ENCODE results near the gene COA8.
"Not testable (repeated sequence)": the region's sequence is repeated elsewhere in the genome, so short reads cannot be mapped to it uniquely, and the experiment has no call there.

Gene COA8

DNA sequence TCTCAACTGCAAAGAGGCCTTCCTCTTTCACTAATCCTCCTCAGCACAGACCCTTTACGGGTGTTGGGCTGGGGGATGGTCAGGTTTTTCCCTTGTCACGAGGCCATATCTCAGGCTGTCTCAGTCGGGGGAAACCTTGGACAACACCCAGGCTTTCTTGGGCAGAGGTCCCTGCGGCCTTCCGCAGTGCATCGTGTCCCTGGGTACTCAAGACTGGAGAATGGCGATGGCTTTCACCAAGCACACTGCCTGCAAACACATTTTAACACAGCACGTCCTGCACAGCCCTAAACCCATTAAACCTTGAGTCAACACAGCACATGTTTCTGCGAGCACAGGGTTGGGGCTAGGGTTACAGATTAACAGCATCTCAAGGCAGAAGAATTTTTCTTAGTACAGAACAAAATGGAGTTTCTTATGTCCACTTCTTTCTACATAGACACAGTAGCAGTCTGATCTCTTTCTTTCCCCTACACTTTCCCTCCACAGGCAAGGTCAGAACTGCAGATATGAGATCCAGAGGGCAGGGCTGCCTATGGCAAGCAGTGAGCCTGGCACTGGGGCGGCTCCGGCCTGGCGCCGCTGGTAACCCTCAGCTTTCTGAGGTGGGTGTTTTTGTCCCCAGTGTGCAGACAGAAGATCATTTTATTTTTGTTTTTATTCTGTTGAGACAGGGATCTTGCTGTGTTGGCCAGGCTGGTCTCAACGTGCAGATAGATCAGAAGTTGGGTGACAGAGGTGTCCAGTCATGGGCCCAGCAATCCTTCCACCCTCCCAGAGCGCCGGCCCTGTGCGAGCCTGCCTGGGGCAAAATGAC is 37.1 kb upstream of the COA8 start:
- in situ Hi-C loops (cut with MboI; ENCODE audit: low sequenced_read_pairs): not testable (repeated sequence)

DNA sequence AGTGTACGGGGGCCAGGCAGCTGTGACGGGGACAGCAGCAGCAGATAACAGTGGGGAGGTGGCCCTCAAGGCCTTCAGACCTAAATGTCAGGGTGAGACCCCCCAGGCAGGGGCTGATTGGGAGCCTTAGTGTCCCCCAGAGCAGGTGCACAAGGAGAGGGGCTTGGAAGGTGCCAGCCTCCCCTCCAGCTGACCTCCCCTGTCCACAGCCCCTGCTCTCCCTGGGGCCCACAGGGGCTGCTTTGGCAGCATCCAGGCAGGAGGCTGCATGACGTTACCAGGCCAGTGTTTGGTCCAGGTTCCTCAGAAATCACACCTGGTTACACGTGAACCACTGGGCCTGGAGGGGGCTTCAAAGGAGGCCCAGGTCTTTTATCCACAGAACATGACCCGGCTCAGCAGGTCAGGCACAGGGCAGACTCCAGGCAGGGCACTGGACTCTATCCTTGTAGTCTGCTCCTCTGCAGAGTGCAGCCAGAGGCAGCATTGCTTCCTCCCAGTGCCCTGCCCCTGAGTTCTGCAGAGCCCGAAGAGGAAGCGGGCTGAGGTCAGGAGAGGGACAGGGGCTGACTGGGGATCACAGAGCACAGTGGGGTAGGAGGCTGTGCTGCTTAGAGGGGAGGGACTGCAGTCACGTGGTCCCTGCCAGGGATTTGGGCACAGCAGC is 36.4 kb upstream of the COA8 start:
- in situ Hi-C loops (cut with MboI; ENCODE audit: low sequenced_read_pairs): no loop called here

DNA sequence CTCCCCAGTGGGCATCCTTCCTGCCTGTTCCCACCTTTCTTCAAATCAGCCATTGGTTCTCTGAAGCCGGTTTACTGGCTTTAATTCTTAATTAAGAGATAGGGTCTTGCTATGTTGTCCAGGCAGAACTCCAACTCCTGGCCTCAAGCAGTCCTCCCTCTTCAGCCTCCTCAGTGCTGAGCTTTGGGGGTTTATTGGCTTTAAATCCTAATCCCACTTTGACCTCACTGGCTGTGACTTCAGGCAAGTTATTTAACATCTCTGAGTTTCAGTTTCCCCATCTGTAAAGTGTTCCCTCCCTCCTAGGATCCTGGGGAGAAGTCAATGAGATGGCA is 35.9 kb upstream of the COA8 start:
- in situ Hi-C loops (cut with MboI; ENCODE audit: low sequenced_read_pairs): no loop called here

DNA sequence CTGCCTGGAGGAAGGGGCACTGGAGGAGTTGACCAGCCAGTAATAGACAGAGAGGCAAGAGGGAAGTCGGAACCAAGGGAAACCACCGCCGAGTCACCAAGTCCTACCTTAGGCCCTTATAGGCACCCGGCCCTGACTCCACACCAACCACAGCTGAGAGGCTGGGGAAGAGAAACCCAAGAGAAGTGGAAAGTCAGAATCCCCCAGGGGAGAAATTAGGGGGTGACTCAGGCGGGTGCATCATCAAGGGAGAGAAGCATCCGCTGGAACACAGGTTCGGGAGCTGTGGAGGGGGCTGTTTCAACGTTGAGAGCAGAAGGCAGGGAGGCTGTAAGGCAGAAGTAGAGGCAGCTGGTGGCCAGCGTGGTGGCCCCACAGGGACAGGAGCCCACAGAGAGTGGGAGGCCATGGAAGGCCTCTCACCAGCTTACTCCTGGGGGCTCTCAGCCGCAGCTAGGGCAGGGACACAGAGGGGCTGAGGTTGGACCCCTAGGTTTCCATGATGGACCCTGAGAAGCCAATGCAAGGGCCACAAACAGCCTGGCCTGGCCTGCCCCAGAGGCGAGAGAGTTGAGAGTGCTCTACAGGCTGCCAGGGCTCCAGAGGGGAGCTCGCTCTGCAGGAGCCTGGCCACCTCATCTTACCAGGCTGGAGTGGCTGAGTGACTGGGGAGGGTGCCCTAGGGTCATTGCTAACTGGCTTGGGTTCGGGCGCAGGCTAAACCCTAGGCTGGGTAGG is 35.2 kb upstream of the COA8 start:
- in situ Hi-C loops (cut with MboI; ENCODE audit: low sequenced_read_pairs): no loop called here

DNA sequence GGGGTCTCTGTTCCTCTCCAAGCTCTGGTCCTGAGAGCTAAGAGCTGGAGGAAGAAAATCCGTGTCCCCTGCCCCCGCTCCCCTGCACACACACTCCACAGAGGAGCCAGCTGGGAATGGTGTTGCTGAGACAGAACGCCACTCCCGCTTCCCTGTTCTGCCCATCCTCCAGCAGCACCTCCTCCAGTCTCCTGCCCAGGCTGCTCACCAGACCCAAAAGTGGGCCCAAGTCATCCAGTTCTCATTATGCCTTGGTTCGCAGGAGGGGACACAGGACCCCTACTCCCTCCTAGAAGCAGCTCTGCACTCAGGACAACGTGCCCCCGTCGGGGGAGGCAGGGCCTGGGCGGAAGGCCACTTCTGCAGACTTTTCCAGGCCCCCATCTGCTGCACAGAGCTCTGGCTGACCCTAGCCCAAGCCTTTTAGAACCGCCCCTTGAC is 34.6 kb upstream of the COA8 start:
- in situ Hi-C loops (cut with MboI; ENCODE audit: low sequenced_read_pairs): no loop called here

DNA sequence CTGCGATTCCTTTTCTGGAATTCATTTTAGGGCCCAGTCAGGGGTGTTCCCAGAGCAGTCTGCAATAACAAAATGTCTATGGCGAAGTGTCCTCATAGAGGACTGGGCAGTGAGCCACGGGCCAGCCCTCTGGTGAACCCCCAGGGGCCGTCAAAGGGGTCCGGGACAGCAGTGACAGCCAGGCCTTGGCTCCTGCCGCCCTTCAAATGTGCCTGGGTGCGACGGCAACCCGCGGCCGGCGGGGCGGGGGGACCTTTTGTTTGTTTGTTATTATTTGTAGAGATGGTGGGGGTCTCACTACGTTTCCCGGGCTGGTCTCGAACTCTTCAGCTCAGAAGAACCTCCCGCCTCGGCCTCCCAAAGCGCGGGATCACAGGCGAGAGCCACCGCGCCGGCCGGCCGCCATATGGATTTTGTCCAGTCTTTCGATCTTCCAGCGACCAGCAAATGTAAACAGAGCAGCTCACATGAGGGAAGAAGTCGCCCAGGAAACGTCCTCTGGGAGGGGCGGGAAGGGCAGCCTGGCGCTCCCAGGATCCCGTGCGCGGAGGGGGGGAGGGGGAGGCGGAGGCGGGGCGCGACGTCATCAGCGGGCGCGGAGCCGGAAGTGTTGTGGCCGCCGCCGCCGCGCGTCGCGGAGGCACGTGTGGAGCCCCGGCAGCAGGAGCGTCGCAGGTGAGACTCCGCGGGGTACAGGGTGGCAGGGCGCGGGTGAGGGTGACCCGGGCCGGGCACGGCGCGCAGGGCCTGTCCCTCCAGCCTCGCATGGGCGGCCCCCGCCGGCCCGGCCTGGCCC is 34.0 kb upstream of the COA8 start, which contains the start of gene TRMT61A:
TSS of gene TRMT61A (plus strand) at position 610 of the 796 bp plus-strand sequence. CDS start 783 bp downstream, outside the sequence.
- in situ Hi-C loops (cut with MboI; ENCODE audit: low sequenced_read_pairs): no loop called here

DNA sequence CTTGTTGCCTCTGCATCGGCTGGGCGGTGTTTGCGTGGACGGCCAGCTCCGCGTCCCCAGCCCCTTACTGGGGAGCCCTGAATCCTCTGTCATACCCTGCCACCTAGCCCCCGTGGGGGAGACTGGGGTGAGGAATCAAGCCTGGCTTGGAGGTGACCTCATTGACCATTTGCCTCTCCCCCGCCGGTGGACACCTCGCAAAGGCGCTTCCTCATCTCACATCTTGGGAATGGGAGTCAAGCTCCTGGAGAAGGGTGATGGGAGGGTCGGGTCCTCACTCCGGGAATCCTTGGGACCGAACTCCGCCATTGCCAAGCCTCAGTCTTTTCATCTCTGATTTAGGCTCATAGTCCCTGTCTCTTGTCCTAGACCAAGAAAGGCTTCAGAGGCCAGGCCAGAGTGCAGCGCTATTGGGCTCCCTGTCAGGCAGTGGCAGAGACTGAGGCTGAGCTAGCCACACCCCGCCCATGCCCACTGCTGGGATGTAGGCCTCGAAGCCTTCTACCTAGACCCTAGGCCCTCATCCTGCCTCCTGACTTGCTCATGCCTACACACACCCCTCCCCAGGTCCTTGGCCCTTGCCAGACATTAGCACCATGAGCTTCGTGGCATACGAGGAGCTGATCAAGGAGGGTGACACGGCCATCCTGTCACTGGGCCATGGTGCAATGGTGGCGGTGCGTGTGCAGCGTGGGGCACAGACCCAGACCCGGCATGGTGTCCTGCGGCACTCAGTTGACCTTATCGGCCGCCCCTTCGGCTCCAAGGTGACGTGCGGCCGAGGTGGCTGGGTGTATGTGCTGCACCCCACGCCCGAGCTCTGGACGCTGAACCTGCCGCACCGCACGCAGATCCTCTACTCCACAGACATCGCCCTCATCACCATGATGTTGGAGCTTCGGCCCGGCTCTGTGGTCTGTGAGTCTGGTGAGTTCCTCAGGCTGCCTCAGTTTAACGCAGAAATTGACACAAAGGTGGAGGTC is 33.1 kb upstream of the COA8 start:
- in situ Hi-C loops (cut with MboI; ENCODE audit: low sequenced_read_pairs): no loop called here

DNA sequence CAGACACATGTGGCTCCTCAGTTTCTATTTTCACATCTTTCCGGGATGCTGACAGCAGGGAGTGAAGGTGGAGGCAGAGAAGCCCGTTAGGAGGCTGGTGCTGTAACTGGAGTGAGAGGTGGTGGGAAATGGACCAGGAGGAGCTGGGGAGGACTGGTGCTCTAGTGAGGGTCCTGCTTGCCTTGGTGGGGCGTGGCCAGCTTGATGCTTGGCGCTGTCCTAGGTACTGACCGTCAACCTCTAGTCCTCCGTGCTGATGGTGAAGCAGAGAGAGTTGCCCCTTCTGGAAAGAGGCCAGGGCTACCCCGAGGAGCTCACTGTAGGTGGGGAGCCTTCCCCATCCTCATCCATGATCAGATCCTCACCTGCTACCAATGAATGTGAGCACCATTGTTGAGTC is 32.4 kb upstream of the COA8 start:
- in situ Hi-C loops (cut with MboI; ENCODE audit: low sequenced_read_pairs): no loop called here

DNA sequence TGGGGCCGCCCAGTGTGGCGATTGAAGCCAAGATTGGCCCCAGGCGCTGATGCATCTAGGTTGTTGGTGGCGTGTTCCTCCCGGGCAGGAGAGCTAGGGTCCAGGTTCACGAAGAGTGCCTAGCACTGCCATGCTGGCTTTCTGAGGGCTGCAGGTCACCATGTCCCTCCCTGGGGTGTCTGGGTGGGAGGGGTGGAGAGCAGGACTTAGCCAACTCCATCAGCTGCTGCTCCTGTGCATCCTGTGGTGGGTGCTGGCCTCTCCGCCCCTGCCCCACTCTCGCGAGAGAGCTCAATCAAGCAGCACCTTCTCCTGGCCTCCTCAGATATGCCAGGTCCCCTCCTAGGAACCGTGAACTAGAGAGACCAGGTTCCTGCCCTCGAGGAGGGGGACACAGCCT is 31.9 kb upstream of the COA8 start:
- in situ Hi-C loops (cut with MboI; ENCODE audit: low sequenced_read_pairs): no loop called here

DNA sequence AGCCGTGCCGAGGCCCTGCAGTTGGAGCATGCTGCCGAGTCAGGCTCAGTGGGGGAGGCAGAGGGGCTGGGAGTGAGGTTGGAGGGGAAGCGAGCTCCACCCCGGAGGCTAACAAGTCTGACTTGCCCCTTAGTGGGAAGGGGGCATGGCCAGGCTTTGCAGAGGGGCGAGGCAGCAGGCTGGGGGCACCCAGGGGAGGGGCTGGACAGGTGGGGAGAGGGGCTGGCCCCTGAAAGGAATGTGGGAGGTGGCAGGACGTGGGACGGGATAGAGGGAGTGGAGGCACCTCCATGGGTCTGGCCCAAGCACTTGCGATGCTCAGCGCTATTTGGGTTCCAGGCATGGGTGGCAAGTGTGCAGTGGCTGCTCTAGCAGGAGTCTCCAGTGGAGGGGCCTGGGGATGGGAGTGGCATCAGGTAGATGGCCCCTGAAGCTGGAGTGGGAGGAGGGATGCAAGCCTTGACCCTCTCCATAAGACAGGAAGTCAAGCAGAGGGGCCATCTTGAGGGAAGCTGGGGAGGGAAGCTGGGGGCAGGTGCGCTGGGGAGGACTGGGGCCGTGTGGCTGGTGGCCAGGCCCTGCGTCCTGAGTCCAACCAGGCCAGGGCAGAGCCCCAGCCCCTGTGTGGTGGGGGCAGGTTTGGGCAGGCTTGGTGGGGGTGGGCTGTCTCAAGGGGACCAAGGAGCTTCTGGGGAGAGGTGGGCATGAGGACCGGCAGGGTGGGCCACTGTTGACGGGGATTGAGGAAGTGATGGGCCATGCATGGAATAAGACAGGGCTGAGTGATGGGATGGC is 31.1 kb upstream of the COA8 start:
- in situ Hi-C loops (cut with MboI; ENCODE audit: low sequenced_read_pairs): no loop called here

DNA sequence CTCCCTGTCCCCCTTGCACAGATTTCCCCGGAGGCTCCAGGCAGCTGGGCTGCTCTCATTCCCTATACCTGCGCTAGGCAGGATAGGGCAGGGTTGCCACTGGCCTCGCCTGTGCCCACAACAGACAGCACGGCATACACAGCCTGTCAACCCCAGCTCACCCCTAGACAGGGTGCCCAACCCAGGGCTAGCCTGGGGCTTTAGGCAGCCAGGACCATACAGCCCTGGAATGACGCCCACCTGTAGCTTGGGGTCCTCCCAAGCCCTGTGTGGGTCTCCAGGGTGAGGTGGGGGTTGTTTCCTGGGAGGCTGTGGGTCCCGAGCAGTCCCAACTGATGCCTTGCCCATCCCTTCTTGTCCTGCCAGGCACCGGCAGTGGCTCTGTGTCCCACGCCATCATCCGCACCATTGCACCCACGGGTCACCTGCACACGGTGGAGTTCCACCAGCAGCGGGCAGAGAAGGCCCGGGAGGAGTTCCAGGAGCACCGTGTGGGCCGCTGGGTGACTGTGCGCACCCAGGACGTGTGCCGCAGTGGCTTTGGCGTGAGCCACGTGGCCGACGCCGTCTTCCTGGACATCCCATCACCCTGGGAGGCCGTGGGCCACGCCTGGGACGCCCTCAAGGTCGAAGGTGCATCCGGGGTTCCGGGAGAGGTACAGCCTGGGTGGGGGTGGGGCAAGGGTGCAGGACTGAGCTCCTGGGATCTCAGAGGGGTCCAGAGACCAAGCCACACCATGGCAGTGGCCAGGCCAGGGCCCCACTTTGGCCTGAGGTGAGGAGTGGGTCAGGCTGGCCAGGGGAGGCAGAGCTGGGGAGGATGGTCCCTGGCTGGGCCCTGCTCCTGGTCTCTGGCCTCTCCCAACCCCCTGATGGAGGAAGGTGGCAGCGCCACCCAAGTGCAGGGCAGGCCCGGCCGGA is 30.3 kb upstream of the COA8 start:
- in situ Hi-C loops (cut with MboI; ENCODE audit: low sequenced_read_pairs): no loop called here

DNA sequence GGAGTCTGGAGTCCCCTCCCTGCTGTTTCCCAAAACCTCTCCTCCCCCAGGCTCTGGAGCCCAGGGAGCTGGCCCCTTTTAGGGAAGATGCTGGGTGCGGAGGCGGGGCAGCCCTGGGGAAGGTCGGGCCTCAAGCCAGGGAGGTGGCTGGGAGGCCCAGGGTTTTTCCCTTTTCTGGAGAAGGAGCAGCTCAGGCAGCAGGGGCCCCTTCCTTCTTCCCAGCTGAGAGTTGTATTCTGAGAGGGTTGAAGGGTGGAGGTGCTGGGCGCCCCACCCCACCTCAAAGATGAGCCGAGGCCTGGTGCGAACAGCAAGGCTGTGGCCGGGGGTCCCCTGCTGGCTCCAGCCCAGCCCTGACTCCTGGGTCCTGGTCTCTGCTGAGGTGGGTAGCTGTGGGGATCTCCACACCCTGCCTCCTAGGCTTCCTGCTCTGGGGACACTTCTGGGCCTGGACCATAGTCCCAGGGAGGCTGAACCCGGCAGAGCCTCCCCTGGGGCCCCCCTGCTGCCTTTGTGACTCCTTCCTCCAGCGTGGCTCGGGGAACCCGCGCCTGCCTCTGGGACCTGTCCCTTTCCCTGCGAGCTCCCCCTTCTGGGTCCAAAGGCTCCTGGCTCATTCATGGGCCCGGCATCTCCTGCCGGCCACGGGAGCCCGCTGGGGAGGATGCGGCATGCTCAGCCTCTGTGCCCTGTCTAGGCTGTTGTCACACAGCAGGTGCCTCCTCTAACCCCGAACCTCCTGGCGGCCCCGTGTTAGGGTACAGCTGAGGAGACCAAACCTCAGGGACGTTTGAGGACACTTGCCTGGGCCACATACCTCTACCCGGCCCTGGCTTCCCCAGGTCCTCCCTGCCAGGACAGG is 29.4 kb upstream of the COA8 start:
- in situ Hi-C loops (cut with MboI; ENCODE audit: low sequenced_read_pairs): no loop called here

DNA sequence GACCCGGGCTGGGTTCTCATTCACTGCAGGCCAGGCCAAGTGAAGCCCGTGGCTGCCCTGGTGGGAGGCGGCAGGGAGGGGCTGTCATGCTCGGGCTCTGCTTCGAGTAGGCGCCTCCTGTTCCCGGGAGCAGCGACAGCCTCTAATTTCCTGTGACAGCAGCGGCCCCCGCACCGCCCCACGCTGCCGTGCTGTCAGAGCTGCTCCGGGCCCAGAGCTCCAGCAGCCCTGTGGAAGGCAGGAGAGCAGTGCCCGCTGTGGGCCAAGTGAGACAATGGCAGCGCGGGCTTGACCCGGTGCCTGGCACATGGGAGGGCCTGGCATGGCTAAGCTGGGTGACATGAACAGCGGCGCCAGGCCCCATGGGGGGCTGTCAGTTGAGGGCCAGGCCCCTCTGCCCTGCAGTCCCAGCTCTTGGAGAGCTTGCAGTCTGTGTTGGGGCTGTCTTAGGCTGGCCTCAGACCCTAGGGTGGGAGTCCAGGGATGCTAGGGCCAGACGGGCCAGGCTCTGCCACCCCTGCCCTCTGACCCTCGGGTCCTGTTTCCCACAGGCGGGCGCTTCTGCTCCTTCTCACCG is 28.7 kb upstream of the COA8 start:
- in situ Hi-C loops (cut with MboI; ENCODE audit: low sequenced_read_pairs): no loop called here

DNA sequence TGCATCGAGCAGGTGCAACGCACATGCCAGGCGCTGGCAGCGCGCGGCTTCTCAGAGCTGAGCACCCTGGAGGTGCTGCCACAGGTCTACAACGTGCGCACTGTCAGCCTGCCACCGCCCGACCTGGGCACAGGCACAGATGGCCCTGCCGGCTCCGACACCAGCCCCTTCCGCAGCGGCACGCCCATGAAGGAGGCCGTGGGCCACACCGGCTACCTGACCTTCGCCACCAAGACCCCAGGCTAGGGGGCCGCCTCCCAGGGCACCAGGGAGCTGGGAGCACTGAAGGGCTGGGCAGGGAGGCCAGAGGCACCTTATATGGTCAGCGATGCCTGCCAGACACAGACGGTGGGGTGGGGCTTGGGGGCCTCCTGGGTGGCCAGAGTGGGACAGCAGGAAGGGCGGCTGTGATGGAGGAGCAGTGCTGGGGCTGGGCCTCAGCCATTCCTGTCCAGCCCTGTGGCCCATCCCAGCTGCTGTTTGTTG is 28.1 kb upstream of the COA8 start:
- in situ Hi-C loops (cut with MboI; ENCODE audit: low sequenced_read_pairs): no loop called here

DNA sequence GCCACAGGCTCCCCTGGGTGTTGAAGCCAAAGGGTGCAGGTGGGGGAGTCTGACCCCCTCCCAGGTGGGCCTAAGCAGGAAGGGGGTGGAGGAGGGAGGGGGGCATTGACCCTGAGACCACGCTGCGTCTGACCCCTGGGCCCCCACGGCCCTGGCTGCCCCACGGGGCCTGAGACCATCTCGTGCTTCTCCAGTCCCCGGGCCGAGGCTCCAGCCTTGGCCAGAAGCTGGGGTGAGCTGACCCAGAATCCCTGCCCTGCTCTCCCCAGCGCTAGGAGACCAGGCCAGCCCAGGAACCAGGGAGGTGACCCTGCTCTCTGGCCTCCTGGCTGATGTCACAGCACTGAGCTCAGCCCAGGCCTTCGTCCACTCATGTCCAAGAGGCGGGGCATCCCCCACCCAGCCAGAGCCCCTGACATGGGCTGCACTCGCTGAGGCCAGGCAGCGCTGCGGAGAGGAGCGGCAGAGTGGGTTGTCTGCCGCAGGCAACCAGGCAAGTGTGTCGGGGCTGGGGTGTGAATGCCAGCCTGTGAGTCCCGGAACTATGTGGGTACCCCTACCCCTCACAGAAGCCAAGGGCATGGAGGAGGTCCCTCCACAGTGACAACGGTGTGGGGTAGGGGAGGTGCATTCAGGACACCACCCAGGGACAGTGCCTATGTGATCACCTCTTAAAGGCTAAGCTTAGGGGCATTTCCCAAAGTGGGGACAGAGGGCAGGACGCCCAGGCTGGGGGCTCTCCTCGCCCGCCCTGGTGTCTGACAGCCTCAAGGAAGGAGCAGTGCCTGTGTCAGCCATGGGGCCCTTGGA is 27.5 kb upstream of the COA8 start:
- in situ Hi-C loops (cut with MboI; ENCODE audit: low sequenced_read_pairs): no loop called here

All from hTERT RPE-1 (cell line).